ENCODE measurements around the gene S100A10. TPM values are rescaled to one million over a fixed set of nuclear protein-coding genes. Genes with fewer than 3 reads are reported as not detected.

Gene S100A10
- total RNA-seq, 1 experiment from 2014 or later, result 161 TPM

DNA sequence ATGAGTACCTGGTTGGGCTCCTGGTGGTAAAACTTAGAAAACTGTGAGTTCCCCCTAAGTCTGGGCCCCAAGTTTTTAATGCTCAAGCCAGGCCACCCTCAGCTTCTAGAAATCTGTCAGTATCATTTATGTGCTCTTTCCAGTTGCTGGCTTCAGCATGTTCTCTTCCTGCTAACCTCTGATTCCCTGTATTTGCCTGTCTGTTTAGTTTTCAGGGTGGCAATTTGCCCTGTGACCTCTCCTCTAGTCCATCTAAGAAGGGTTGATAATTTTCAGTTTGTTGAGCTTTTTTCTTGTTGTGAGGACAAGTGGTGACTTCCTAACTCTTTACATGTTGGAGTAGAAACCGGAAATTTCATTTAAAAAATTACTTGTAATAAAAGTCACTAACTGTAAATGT, 16.0 kb upstream of the S100A10 start:
- no peak overlapping the region for H3K4me3 Mint-ChIP-seq
- H3K9me3 Mint-ChIP-seq, result no peaks in the 10 kb centered on the region
- TF ChIP-seq, protein P1, sequence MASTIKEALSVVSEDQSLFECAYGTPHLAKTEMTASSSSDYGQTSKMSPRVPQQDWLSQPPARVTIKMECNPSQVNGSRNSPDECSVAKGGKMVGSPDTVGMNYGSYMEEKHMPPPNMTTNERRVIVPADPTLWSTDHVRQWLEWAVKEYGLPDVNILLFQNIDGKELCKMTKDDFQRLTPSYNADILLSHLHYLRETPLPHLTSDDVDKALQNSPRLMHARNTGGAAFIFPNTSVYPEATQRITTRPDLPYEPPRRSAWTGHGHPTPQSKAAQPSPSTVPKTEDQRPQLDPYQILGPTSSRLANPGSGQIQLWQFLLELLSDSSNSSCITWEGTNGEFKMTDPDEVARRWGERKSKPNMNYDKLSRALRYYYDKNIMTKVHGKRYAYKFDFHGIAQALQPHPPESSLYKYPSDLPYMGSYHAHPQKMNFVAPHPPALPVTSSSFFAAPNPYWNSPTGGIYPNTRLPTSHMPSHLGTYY (CRISPR knock-in tag; IDR thresholded peaks at IDR 0.05), result no peak
- TF ChIP-seq NFATC4 (CRISPR knock-in tag; IDR thresholded peaks at IDR 0.05) (no peak), ESRRA (CRISPR knock-in tag; IDR thresholded peaks at IDR 0.05; ENCODE audit: borderline replicate concordance) (no peak), GABPB1 (CRISPR knock-in tag; IDR thresholded peaks at IDR 0.05) (no peak), GTF2I (CRISPR knock-in tag; conservative IDR thresholded peaks at IDR 0.05) (no peak), ZNF121 (CRISPR knock-in tag; IDR thresholded peaks at IDR 0.05) (no peak), IRF2 (CRISPR knock-in tag; IDR thresholded peaks at IDR 0.05; ENCODE audit: borderline replicate concordance, low read depth) (no peak), CREM (CRISPR knock-in tag; IDR thresholded peaks at IDR 0.05) (no peak)
- TF ChIP-seq, protein P2, sequence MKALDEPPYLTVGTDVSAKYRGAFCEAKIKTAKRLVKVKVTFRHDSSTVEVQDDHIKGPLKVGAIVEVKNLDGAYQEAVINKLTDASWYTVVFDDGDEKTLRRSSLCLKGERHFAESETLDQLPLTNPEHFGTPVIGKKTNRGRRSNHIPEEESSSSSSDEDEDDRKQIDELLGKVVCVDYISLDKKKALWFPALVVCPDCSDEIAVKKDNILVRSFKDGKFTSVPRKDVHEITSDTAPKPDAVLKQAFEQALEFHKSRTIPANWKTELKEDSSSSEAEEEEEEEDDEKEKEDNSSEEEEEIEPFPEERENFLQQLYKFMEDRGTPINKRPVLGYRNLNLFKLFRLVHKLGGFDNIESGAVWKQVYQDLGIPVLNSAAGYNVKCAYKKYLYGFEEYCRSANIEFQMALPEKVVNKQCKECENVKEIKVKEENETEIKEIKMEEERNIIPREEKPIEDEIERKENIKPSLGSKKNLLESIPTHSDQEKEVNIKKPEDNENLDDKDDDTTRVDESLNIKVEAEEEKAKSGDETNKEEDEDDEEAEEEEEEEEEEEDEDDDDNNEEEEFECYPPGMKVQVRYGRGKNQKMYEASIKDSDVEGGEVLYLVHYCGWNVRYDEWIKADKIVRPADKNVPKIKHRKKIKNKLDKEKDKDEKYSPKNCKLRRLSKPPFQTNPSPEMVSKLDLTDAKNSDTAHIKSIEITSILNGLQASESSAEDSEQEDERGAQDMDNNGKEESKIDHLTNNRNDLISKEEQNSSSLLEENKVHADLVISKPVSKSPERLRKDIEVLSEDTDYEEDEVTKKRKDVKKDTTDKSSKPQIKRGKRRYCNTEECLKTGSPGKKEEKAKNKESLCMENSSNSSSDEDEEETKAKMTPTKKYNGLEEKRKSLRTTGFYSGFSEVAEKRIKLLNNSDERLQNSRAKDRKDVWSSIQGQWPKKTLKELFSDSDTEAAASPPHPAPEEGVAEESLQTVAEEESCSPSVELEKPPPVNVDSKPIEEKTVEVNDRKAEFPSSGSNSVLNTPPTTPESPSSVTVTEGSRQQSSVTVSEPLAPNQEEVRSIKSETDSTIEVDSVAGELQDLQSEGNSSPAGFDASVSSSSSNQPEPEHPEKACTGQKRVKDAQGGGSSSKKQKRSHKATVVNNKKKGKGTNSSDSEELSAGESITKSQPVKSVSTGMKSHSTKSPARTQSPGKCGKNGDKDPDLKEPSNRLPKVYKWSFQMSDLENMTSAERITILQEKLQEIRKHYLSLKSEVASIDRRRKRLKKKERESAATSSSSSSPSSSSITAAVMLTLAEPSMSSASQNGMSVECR (CRISPR knock-in tag; IDR thresholded peaks at IDR 0.05; ENCODE audit: borderline replicate concordance), result no peak
- TF ChIP-seq, protein P3, sequence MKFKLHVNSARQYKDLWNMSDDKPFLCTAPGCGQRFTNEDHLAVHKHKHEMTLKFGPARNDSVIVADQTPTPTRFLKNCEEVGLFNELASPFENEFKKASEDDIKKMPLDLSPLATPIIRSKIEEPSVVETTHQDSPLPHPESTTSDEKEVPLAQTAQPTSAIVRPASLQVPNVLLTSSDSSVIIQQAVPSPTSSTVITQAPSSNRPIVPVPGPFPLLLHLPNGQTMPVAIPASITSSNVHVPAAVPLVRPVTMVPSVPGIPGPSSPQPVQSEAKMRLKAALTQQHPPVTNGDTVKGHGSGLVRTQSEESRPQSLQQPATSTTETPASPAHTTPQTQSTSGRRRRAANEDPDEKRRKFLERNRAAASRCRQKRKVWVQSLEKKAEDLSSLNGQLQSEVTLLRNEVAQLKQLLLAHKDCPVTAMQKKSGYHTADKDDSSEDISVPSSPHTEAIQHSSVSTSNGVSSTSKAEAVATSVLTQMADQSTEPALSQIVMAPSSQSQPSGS (CRISPR knock-in tag; IDR thresholded peaks at IDR 0.05; ENCODE audit: borderline replicate concordance, low read depth), result no peak
- TF ChIP-seq, protein P4, sequence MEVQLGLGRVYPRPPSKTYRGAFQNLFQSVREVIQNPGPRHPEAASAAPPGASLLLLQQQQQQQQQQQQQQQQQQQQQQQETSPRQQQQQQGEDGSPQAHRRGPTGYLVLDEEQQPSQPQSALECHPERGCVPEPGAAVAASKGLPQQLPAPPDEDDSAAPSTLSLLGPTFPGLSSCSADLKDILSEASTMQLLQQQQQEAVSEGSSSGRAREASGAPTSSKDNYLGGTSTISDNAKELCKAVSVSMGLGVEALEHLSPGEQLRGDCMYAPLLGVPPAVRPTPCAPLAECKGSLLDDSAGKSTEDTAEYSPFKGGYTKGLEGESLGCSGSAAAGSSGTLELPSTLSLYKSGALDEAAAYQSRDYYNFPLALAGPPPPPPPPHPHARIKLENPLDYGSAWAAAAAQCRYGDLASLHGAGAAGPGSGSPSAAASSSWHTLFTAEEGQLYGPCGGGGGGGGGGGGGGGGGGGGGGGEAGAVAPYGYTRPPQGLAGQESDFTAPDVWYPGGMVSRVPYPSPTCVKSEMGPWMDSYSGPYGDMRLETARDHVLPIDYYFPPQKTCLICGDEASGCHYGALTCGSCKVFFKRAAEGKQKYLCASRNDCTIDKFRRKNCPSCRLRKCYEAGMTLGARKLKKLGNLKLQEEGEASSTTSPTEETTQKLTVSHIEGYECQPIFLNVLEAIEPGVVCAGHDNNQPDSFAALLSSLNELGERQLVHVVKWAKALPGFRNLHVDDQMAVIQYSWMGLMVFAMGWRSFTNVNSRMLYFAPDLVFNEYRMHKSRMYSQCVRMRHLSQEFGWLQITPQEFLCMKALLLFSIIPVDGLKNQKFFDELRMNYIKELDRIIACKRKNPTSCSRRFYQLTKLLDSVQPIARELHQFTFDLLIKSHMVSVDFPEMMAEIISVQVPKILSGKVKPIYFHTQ (CRISPR knock-in tag; IDR thresholded peaks at IDR 0.05), result no peak
- TF ChIP-seq, protein P5, sequence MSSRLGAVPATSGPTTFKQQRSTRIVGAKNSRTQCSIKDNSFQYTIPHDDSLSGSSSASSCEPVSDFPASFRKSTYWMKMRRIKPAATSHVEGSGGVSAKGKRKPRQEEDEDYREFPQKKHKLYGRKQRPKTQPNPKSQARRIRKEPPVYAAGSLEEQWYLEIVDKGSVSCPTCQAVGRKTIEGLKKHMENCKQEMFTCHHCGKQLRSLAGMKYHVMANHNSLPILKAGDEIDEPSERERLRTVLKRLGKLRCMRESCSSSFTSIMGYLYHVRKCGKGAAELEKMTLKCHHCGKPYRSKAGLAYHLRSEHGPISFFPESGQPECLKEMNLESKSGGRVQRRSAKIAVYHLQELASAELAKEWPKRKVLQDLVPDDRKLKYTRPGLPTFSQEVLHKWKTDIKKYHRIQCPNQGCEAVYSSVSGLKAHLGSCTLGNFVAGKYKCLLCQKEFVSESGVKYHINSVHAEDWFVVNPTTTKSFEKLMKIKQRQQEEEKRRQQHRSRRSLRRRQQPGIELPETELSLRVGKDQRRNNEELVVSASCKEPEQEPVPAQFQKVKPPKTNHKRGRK (CRISPR knock-in tag; IDR thresholded peaks at IDR 0.05; ENCODE audit: borderline replicate concordance), result no peak
- TF ChIP-seq, protein P6, sequence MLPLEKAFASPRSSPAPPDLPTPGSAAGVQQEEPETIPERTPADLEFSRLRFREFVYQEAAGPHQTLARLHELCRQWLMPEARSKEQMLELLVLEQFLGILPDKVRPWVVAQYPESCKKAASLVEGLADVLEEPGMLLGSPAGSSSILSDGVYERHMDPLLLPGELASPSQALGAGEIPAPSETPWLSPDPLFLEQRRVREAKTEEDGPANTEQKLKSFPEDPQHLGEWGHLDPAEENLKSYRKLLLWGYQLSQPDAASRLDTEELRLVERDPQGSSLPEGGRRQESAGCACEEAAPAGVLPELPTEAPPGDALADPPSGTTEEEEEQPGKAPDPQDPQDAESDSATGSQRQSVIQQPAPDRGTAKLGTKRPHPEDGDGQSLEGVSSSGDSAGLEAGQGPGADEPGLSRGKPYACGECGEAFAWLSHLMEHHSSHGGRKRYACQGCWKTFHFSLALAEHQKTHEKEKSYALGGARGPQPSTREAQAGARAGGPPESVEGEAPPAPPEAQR (CRISPR knock-in tag; IDR thresholded peaks at IDR 0.05), result no peak
- TF ChIP-seq, protein P7, sequence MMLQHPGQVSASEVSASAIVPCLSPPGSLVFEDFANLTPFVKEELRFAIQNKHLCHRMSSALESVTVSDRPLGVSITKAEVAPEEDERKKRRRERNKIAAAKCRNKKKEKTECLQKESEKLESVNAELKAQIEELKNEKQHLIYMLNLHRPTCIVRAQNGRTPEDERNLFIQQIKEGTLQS (CRISPR knock-in tag; conservative IDR thresholded peaks at IDR 0.05), result no peak
- DNase-seq (ENCODE audit: low spot score), result no peak
- POLR2A ChIA-PET, result no interaction called here
- H3K4me1 Mint-ChIP-seq, result peaks cover 7% of the 10 kb centered on the region
- no peak overlapping the region for H3K27ac Mint-ChIP-seq
- ATAC-seq, result no peak
- H3K36me3 Mint-ChIP-seq, result no peaks in the 10 kb centered on the region
- H3K27me3 Mint-ChIP-seq (ENCODE audit: low read depth), result no peaks in the 10 kb centered on the region
- CTCF ChIA-PET, result interaction anchor here (0.7 kb wide), 1 partner anchor 8 kb away, joined by 4 read pairs; no protein-coding TSS in a partner anchor

All from WTC11 (cell line).